GM19025 (cell line): ENCODE results near the gene ZFP36L2.

Experiments used
- ATAC-seq: cut with Tn5 transposase; IDR thresholded peaks from one replicate; pipeline ENCODE4 v1.9.1; 2021; ENCODE audit warnings: mild to moderate bottlenecking, low read depth, moderate library complexity; ENCODE audit not compliant: unreplicated experiment

The ZFP36L2 gene

DNA sequence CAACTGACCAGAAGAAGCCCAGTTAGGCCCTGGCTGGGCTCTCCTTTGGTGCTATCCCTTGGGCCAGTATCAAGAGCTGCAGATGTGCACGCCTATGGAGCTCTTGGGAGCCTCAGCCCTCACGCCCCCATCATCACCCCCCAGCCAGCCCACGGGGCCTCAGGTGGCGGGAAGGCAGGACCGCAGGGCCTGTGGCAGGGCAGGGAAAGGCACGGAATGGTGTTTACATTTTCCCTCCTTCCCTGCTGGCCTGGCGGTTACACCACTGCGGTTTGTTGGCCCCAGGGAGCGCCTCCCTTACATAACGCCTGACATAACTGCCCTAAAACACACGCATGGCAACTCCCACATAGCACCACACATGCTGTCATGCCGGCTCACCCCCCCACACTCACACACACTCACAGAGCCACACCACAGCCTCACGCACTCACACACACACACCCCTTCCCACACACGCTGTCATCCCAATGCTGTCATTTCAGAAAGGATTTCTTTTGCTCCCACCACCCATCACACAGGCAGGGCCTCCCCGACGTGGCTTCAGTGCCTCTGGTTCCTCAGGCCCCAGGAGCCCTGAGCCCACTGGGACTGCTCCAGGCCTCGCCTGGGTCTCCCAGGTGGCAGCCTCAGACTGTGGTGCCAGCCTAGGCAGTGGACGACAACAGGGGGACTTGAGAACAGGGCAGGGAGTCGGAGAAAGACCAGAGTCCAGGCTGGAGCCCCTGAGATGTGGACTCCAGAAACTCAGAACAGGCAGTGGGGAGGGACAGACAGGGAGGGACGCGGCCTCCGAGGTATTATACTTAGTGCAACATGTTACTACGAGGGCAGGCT lies 15.7 kb downstream of the ZFP36L2 start:
- ATAC-seq: no peak

DNA sequence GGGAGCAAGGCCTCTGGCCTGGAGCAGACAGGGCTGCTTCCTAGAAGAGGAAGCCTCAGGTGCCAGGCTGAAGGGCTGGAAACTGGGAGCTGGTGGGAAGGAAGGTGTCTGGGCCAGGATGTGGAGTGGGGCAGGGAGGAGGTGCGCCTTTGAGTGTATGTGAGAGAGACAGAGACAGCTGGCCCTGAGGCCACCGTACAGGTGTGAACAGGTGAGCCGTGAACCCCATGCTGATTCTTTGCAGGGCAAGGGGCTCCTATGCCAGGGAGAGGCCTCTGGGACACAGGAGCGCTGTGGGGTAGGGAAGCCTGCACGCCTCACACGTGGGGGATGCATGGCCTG lies 16.3 kb downstream of the ZFP36L2 start:
- ATAC-seq: no peak

DNA sequence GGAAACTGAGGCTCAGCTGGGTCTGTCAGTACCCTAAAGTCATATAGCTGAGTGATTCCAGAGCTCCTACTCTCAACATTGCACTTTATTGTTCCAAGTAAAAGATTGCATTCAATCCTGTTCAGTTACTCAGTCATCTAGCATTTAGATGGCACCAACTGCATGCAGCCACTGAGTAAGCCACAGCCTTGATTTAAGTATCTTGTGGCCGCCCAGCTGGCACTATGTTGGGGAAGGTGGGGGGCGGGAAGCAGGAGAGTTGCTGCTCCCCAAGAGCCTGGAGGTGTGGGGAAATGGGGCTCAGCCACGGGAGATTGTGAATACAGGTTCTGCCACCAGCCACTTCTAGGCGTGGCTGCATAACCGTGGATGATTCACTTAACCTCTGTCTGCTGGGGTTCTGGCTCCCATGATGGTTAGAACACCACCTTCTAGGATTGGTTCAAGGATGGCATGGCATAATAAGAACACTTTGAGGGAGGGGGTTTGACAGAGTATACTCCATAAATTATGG lies 17.1 kb downstream of the ZFP36L2 start:
- no peak for ATAC-seq

DNA sequence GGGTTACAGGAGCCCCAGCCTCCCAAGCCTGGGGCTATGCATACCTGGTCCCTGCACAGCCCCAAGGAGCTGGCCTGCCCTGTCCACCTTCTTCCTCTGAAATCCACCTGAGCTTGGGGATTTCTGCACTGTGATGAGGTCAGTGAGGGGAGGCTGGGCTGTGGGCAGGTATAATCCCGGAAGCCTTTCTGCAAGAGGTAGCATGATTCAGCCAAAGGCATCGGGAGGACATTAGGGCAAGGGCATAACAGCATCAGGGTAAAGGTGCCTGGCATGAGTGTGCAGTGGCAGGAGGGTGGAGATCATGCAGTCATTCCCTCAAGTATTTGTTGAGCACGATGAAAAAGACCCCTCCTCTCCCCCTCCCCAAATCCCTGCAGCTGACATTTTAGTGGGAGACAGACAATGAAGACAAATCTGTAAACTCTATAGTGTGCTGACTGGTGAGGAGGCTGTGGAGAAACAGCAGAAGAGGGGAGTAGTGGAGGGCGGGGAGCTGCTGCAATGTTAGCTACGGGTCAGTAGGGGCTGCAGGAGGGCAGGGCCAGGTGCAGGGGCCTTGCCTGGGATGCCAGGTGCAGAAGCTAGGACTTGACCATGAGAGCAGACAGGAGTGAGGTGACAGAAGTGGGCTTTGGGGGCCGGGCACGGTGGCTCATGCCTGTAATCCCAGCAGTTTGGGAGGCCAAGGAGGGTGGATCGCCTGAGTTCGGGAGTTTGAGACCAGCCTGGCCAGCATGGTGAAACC lies 18.7 kb downstream of the ZFP36L2 start:
- ATAC-seq: no peak

DNA sequence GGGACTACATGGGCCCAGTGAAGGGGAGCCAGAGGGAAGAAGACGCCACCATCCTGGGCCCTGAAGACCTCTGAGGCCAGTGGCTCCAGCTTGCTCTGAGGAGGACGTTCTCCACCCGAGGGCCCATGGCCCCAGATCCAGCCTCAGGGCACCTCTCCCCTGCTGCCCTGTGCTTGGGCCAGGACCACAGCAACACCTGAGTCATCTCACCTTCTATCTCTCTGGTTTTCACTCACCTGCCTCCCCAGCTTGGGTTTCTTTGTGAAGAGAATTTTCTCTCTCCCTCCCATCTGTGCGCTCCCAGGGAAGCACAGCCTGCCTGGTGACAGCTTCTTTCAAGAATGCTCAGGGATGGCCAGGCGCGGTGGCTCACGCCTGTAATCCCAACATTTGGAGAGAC lies 19.8 kb downstream of the ZFP36L2 start:
- no peak for ATAC-seq

DNA sequence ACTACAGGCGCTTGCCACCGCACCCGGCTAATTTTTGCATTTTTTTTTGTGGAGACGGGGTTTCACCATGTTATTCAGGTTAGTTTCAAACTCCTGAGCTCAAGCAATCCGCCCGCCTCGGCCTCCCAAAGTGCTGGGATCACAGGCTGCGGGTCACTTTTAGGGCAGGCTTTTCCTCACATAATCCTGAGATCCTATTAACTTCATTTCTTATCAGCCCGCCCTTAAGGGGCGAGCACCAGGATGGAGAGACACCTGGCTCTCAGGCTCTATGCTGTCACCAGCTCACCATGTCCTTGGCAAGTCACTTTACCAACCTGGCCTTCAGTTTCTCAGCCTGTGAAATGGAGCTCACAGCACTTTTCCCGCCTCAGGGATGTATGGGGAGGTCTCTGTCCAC lies 23.0 kb downstream of the ZFP36L2 start:
- no peak for ATAC-seq

DNA sequence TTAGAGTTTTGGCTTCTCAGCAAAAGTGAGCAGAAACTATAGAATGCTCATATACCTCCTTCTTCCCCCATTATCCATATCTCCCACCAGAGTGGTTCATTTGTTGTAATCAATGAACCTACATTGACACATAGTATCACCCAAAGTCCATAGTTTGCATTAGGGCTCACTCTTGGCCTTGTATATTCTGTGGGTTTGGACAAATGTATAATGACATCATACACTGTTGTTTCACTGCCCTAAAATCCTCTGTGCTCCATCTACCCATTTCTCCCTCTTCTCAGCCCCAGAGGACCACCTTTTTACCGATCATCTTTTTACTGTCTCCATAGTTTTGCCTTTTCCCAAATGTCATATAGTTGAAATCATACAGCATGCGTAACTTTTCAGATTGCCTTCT lies 24.1 kb downstream of the ZFP36L2 start:
- ATAC-seq: no peak

DNA sequence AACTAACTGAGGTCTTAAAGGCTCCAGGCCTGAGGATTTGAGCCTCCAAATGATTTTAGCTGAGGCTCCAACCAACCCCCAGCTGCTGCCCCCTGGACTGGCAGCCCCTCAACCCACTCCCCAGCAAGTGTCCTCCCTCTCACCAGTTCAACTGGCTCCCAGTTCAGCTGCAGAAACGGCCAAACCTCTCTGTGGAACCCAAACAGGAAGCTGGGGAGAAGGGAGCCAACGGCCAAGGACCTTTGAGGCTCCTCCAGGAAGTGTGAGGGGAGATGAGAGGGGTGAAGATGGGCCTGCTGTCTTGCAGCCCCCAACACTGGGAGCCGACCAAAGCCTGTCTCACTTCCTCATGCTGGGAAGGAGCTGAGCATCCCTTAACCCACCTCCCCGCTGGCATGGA lies 24.9 kb downstream of the ZFP36L2 start:
- no peak for ATAC-seq

DNA sequence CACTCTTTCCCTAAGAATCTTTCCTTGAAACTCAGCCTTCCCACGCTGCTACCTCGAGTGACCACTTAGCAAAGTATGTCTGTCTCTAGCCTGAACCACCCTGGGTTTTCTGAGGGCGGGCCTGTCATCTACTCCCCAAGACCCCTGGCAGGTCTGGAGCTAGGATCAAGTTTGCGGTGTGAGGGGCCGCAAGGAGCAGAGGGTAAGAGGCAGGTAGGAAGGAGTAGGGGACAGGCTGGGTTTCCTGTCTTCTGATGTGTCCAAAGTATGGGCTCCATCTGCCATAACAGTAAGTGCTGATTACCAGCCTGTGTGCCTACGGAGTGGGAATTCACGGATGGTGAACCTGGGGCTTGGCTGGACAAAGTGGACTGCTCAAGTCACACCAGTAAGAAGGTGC lies 25.4 kb downstream of the ZFP36L2 start:
- no peak for ATAC-seq

DNA sequence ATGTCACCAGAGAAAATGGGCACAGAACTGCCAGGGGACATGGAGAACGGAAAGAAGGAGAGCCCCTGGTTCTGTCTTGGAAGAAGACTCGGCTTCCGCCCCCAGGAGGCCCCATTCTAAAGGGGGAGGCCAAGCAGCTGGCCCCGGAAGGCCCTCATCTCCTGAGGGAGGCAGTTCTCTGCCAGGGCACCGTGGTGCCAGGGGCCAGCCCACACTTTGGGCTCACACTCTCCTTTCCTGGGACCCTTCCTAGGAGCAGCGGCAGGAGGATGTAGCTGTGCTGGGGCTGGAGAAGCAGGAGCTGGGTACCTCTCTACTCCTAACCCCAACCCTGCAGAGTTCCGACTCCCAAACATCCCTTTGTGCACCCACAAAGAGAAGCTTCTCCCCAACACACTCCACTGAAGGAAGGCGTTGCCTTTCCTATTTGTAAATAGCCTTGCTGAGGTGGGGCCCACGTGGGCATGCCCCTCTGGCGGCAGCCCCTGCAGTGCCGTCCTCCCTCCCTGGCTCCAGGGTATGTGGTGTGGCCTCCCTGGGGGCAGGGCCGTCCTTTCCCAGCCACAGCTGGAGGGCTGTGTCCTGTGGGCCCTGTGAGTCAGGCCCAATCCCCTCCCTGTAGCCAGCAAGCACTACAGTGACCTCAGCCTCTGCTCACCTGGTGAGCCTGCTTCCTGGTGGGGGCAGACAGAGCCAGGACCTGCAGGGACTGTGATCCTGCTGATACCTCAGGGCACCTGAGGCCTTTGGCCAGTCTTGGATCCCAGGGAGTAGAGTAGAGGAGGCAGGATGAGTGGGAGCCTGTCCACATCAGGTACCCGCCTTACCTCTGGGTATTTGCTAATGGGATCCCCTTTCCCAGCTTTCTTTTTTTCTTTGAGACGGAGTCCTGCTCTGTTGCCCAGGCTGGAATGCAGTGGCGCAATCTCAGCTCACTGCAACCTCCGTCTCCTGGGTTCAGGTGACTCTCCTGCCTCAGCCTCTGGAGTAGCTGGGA lies 26.6 kb downstream of the ZFP36L2 start:
- ATAC-seq: no peak

DNA sequence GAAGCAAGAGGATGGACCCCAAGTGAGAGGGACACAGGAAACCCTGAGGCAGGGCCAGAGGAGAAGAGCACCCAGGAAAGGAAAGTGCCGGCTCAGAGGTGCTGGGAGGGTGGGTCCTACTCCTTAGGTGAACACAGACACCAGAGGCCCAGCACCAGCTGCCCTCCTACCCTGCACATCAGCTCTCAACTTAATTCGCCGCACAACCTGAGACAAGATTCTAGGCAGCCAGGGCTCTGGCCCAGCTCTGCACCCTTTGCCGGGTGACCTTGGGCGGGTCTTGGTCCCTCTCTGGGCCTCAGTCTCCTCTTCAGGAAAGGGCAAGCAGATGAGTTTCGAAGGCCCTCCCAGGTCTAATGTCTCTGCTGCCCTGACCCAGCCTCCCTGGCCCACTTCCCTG lies 28.1 kb downstream of the ZFP36L2 start:
- no peak for ATAC-seq

DNA sequence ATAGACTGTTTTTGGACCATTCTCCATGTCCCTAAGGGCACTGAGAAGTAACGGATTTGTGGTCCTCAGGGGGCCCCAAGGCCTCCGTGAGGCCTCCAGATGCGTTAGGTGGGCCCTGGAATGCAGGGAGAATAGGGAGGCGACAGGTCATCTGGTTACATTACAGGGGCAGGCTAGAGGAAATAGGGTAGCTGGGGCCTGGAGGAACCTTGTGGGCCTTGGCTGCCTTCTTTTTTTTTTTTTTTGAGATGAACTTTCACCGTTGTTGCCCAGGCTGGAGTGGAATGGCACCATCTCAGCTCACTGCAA lies 28.9 kb downstream of the ZFP36L2 start:
- no peak for ATAC-seq

DNA sequence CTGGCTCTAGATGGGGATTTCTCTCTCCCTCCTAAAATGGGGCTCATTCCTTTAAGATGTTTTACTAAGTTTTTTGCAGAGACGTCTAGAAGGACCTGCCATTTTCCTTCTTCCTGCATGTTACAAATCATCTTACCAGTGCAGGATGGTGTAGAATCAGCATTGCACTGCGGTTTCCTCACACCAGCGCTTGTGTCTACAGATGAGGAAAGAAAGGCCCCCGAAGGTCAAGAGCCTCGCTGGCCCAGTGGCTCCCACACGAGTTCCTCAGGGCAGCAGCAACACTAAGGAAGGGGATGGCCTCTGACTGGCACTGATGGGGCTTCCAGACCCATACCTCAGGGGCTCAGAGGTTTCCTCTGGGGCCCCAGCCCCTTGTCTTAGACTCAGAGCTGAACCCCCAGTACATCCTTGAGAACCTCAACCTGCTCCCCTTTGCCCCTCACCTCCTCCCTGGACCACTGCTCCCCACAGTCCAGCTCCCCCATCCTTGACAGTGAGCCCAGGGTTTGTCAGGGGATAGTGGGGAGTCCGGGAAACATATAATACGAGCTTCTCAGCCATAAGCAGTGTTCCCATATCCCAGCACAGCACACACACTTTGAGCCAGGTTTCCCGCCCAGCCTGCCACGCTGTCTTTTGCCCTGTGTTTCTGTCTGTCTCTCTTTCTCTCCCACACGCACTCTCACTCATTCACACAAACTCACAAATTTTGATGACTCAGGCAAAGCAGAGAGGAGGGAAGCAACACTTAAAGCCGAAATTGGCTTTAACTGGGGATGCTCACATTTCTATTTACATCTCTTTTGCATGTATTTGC lies 29.4 kb downstream of the ZFP36L2 start:
- ATAC-seq: no peak

DNA sequence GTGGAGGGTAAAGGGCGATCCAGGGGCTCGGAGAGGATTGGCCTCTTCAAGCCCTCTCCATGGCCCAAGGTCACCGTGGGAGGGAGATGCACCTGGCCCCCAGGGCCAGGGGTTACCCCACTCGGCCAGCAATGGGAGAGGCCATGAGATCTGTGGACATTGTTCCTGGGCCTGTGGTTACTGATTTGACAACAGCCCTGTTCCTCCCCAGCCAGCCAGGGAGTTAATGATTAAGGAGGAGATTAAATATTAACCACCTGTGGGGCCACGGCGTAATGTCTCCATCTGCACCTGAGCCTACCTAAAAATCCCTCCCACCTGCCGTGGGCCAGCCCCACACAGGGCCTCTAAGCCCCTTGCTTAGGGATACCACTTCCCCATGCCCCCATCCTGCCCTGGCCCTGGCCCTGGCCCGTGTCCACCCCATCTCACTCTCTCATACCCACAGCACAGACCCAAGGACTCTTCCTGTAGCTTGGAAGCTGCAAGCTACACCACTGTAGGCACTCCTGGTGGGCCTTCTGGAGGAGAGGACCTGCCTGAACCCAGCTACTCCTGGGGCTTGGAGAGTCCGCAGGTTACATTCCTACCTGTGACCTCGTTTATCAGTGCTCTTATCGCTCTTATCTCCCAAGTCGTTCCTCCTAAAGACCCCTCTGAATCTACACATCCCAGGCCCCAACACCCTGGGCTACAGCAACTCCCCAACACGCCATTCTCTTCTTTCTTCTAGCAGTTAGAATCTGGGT lies 32.1 kb downstream of the ZFP36L2 start:
- peak; percentile 48 for ATAC-seq

DNA sequence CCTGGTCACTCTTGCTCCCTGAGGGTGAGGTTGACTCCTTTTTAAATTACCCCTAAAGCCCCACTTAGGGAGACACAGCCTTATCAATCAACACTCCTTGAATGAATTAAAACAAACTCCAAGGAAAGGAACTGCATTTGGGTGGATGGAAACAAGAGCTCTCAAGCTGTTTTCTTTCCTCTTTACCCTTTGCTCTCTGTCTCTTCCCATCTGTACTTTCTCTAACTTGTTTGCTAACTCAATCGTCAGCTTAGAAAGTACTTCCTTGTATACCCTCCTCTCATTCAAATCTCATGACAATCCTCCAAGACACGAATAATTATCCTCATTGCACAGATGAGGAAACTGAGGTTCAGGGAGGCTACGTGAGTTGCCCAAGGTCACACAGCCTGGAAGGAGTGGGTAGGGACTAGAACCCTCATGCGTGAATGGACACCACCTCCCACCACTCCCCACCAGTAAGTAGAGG lies 32.7 kb downstream of the ZFP36L2 start:
- ATAC-seq: no peak

DNA sequence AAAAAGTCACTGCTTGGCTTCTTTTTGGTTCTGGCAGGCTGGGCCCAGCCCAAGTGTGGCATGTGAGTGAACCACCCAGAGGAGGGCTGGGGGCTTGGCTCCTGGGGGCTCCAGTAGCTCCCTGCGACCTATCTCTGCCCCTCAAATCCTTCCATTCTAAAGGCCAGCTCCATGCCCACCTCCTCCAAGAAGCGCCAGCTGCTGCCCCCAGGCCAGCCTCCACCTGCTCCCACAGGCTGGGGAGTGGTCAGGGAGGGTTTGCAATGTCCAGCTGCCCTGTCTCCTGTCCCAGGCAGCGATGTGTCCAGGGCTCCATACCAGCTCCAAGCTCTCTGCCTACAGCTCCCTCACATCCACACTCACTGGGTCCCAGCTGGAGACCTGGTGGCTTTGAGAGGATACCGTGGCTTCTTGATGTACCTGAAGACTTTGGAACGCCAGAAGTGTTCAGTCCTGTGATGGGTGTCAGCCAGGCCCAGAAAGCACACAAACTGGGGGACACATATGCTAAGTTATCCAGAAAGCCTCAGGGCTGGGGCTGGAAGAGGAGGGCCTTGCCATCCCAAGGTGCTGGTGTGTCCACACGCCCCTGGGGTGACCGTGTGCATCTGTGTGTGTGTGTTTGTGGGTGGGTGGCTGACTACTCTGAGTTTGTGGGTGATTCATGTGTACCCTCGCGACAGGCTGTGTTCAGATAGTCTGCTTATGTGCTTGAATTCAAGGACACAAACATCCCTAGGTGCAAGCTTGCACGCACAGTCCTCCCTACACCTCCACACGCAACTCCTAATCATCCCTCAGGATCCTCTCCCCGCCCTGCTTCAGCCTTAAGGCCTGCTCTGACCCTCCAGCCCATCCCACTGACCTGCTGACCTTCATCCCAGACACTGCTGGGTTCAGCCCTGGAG lies 33.4 kb downstream of the ZFP36L2 start:
- ATAC-seq: no peak

DNA sequence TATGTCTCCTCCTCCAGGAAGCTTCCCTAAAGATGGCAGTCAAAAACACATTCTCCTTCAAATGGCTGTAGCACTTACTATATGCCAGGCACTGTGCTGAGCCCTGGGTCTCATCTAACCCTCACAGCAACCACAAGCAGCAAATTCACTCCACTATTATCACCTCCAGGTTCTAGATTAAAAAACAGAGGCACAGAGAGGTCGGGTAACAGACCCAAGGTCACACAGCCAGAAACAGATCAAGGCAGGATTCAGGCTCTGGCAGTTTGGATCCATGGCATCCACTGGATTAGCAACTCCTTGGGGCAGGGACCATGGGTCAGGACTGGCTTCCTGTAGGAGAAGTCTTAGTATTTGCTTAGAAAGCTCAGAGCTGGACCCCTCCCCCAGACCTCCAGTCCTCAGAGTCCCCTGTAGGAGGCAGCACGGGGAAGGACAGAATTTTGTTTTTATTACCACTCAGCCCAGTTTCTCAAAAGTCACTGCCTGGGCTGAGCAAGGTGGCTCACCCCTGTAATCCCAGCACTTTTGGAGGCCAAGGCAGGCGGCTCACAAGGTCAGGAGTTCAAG lies 34.4 kb downstream of the ZFP36L2 start:
- no peak for ATAC-seq
